Non-pigmented ciliary epithelial cell (primary cell): ENCODE measurements around the gene RNF223.
"Not testable (repeated sequence)": the region's sequence is repeated elsewhere in the genome, so short reads cannot be mapped to it uniquely, and the experiment has no call there.

Source experiments
- DNase-seq: peaks from one replicate; pipeline ENCODE4 v3.0.0-alpha.2; 2010; ENCODE audit warnings: low read depth

RNF223 gene

DNA sequence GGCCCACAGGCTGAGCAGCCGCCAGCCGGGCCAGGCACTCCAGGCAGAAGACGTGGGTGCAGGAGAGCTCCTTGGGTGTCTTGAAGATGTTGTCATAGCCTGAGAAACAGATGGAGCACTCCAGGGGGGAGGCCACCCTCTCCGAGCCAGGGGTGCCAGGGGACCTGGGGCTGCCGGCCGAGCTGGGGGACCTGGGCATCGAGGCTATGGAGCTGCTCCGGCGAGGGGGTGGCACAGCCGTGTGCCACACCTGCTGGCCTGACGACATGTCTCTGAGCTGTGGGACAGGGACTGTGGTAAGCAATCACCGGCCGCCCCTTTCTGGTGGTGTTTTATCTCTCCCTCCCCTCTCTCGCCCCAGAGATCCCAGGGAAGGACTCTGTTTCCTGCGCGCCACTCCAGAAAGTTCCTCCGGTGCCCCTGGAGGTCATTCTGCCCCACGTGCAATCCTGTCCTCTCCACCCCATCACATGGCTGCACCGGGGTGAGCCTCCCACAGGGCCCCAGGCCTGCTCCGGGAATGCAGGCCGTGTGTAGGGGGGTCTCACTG is 1.7 kb downstream of the RNF223 start:
- DNase-seq, result no peak

- DNase-seq, result no peak
Measured at GRCh38 chr1:1071486-1072298, 2.4 kb downstream of the RNF223 start.

DNA sequence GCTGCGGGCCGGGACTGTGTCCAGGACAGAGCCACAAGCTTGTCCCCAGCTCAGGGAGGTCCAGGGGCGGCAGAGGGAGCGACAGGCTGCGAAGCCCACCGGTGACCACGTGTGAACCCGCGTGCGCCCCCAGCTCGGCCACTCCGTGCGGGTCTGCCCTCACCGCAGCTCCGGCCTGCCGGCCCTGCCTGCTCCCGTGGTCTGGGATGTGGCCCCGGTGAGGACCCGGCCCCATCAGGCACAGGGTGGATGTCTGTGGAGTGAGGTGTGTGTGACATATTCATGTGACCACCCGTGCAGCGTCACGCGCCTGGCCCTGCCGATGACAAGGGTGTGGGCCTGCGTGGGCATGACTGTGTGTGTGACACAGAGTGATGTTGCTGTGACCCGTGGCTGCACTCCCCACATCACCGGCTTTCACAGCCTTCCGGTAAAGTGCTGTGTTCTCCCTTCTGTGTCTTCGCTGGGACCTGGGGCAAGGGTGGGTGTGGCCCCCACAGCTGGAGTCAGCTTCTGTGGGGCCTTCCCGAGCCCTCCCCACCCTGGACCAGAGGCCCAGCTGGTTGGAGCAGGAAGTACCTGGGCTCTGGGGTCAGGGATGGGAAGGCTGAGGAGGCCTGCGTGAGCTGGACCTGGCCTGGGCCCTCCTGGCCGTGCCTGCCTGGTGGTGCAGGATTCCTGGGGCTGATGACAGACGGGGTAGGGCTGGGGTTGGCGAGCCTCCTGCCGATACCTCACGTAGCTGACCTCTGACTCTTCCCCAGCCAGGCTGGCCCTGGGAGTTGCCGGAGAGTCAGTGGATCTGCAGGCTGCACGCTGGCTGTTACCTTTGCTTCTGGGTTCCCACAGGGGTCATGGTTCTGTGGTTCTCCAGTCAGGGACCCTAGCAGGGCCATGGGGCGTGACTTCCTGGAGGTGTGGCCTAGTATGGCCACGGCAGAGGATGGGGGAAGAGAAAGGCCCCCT is 4.1 kb downstream of the RNF223 start:
- DNase-seq, result no peak

DNA sequence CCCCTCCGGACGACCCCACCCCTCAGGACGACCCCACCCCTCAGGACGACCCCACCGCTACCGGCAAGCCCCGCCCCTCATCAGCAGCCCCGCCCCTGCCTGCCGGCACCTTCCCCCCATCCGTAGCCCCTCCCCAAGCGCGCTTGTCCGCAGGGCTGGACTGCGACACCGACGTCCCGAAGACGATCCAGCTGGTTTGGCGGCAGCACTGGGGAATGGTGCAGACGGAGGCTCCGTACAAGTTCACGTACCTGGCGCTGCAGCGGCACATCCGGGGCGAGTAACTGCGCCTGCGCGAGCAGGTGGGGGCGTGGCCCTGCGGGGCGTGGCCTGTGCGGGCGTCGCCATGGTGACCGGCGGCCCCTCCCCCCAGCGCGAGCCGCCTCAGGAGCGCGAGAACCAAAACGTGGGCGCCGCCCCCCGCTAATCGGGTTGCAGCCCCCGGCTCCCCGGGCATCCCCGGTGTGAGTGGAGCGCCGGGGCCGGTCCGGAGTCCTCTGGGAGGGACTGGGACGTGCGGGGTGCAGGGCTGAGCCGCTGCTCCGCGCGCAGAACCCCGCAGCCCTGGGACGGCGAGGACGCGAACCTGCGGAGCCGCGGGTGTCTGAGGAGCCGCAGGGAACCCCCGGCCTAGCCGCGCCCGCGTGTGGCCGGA is 4.9 kb downstream of the RNF223 start:
- no peak for DNase-seq

DNA sequence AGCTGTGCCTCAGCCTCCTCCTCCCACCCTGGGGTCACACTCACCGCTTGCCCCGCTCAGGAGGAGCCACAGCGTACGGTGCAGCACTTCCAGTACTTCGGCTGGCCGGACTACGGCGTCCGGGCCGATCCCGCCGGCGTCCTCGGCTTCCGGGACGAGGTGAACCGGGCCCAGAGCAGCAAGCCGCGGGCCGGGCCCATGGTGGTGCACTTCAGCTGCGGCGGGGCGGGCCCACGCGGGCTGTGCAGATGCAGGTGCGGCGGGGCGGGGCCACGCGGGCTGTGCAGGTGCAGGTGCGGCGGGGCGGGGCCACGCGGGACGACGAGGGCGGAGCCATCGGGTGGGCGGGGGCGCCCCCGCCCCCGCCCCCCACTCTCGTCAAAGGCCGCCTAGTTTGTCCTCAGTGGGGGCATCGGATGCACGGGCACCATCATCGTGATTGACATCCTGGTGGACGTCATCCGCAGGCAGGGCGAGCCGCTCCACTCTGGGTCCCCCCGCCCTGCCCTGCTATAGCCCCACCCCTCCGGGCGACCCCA is 5.5 kb downstream of the RNF223 start:
- no peak for DNase-seq

DNA sequence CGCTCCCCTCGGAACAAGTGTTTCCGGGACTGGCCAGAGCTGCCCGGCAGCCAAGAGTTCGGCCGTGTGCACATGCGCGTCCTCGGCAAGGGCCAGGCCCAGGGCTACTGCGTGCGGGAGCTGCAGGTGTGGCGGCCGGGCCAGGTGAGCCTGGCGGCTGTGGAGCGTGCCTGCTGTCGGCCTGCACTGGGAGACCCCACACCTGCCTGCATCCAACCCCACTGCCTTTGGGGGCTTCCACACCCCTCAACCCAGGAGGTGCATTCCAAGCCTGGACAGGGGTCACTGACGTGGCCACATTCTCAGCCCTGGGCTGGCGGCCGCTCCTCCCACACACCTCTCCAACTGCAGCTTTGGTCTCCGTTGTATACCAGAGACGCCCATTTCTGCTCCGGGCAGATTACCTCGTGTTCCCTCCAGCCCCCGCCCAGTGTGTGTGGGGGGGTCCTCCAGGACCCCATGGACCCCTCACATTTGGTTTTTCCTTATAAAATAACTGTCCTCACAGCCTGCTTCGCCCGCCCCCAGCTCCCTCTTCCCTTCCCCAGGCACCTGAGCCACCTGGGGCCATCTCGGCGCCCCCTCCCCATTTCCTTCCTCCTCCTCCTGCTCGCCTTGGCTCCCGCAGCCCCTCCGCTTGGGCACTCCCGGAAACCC is 6.1 kb downstream of the RNF223 start:
- no peak for DNase-seq

- DNase-seq, result no peak
Measured at GRCh38 chr1:1067284-1067859, 6.7 kb downstream of the RNF223 start.

- no peak for DNase-seq
Measured at GRCh38 chr1:1066403-1067283, 7.5 kb downstream of the RNF223 start.

- not testable (repeated sequence) for DNase-seq
Measured at GRCh38 chr1:1065940-1066304, 8.2 kb downstream of the RNF223 start.

GRCh38 chr1:1065265-1065939 is 8.7 kb downstream of the RNF223 start:
- DNase-seq, result no peak

DNA sequence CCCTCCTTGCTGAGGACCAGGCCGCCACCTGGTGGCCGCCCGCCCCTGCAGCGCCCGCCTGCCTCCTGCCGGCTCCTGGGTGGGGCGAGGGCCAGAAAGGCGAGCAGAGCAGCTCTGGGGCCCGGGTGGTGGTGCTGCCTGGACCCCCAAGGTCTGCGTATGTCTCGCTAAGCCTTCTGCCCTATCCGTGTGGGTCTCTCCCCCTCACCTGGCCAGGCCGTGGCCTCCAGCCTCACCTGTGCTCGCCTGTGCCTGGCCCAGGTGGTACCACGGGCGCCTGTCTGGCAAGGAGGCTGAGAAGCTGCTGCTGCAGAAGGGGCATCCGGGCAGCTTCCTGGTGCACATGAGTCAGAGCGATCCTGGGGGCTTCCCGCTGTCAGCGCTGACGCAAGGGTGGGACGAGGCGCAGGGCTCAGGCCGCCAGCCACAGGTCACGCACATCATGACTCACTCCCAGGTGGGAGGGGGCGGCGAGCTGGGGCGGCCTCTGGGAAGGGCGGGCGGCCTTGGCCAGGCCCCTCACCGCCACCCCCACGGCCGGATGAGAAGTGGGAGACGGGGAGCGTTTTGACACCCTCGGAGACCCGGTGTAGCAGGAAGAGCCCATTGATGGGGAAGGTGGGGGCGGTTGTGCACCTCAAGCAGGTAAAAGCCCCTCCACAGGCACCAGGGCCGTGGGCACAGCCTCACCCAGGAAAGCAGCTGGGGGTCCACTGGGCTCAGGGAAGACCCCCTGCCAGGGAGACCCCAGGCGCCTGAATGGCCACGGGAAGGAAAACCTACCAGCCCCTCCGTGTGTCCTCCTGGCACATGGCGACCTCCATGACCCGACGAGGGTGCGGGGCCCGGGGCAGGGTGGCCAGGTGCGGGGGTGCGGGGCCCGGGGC is 9.9 kb downstream of the RNF223 start:
- peak; percentile 28 for DNase-seq

- no peak for DNase-seq
Measured at GRCh38 chr1:1063261-1063944, 10.7 kb downstream of the RNF223 start.

- DNase-seq, result no peak
Measured at GRCh38 chr1:1062348-1063163, 11.6 kb downstream of the RNF223 start.

DNA sequence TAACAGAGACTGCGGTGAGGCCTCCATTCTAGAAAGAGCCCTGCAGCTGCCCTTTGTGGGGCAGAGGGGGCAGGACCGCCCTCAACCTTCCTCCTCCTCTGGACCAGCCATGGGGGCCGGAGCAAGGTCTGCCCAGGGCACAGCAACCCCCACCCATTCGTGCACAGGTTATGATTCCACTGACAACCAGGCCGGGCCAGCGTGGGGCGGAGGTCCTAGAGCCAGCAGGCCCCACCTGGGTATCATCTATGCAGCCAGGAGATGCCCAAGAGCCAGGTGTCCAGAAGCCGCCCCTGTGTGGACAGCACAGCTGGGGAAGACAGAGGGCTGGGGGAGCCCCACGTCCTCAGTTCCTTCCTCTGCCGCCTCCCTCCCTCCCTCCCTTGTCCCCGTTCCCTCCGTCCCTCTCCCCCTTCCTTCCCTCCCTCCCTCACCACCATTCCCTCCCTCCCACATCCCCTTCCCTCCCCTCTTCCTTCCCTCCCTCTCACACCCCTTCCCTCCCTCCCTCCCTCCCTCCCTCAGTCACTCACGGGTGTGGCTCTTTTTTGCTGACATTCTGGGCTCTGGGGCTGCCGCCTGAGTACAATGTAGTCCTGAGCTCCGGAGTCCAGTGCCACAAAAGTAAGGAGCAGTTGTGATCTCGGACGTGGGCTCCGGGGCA is 12.3 kb downstream of the RNF223 start:
- DNase-seq, result no peak

GRCh38 chr1:1060281-1061000 is 13.7 kb downstream of the RNF223 start:
- no peak for DNase-seq
